EL (cell line): Measurements from ENCODE around the gene TPR.
A peak's percentile ranks its signal among the peaks of the same experiment; 100 is the strongest.
"Not testable (repeated sequence)": the region's sequence is repeated elsewhere in the genome, so short reads cannot be mapped to it uniquely, and the experiment has no call there.

Source experiments
- DNase-seq: peaks from one replicate; pipeline ENCODE4 v3.0.0-alpha.2; 2016

TPR gene

GRCh38 chr1:186375152-186375928 is at the start of gene TPR, which contains the start of gene ODR4:
Gene TPR (minus strand): TSS chr1:186375253. CDS start chr1:186375028, 225 bp downstream.
Gene ODR4 (plus strand): TSS chr1:186375838. CDS start chr1:186379786, 3,948 bp downstream.
- DNase-seq: peak; percentile 99

GRCh38 chr1:186424539-186424938 is 49.5 kb upstream of the TPR start:
- no peak for DNase-seq

GRCh38 chr1:186421446-186421845 is 46.4 kb upstream of the TPR start:
- no peak for DNase-seq

DNA sequence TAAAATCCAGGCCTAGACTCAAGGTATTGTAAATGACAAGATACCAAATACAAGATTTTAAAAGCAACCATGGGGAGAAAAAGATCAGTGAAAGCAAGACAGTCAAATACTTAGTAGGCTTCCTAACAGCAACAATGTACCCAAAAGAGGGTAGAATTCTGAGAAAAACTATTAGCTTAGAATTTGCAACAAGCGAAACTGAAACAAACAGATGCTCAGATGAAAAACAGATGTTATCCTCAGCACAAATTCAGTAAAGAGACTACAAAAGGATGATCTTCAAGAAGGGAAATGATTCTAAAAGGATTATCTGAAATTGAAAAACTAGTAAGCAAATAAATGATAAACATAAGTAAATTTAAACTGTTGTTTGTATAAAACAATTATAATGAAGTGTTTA is 45.9 kb upstream of the TPR start:
- DNase-seq: no peak

DNA sequence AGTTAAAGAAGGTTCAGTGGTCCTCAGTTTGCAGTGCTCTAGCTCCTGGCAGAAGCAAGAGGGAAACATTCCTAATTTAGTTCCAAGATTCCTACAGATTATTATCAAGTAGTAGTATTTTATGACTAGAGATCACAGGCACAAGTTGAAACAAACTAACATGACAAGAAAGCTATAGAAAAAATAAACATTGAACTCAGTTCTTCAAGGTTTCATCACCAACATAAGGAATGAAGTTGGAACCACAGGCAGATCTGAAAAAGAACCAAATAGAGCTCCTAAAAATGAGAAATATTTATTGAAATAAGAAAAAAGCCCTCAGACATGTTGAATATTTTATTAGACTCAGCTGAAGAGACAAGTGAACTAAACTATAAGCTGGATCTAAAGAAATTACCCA is 45.3 kb upstream of the TPR start:
- no peak for DNase-seq

GRCh38 chr1:186418503-186418902 is 43.5 kb upstream of the TPR start:
- no peak for DNase-seq

DNA sequence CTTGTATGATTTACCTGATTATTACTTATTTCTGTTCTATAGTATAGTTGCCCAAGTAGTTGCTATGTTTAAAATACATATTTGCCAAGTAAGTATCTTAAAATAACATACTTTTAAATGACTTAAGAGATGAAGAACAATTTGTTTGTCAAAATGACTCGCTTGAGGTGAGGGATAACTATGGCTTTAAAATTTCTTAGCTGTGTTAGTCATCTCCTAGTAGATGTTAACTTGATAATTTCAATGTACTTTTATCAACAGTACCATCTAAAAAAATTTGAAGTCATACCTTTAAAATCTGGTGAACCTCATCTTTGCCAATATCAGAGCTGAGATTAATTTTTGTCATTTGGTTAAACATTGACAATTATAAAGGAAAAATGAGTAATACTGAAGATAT is 38.3 kb upstream of the TPR start:
- peak; percentile 22 for DNase-seq

DNA sequence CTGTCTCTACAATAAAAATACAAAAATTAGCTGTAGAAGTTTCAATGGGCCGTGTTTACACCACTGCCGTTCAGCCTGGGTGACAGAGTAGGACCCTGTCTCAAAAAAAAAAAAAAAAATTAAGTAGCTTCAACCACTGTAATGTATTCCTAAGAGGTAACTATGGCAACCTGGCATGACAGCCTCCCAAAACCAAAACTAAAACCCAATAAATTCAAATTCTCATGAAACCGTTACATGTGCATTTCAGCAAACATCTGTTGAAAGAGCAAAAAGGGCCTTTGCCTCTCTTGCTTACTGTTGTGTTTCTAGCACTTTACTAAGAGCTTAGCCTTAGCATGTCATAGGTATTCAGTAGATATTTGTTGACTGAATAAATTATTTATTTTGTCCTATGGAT is 34.0 kb upstream of the TPR start:
- DNase-seq: no peak

DNA sequence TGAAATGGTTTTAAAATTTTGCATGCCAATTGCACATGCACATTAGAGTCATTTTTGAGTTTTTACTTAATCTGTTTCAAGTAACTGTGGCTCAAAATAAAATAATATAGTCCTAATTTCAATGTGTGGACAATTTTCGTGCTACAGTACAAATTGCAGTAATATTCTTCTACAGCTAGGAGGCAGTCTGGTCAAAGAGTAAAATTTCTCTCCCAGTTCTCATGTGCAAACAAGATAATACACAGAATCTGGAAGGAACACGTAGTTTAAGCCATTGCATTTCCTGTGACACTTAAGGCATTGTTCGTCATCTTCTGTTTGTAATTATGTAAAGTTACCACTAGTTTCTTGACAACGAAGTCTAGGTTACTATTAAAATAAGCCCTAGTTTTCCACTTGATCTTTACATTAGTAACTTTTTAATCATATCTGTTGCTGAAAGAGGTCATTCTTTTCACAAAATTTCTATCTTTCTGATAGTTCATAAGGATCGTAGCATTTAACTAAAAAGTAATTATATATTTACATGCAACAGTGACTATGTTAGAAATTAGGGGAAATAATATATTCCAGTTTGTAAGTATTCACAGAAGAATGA is 29.5 kb upstream of the TPR start:
- peak; percentile 49 for DNase-seq

GRCh38 chr1:186403632-186404031 is 28.6 kb upstream of the TPR start:
- no peak for DNase-seq

- DNase-seq: peak; percentile 52
These were observed 26.4 kb upstream of the TPR start for GRCh38 chr1:186401446-186401845.

DNA sequence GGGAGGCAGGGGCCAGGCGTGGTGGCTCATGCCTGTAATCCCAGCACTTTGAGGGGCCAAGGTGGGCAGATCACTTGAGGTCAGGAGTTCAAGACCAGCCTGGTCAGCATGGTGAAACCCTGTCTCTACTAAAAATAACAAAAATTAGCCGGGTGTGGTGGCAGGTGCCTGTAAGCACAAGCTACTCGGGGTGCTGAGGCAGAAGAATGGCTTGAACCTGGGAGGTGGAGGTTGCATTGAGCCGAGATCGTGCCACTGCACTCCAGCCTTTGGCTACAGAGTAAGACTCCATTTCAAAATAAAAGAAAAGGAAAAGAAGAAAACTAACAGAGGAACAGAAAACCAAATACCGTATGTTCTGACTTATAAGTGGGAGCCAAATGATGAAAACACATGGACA is 17.7 kb upstream of the TPR start:
- not testable (repeated sequence) for DNase-seq

- no peak for DNase-seq
These were observed 16.8 kb upstream of the TPR start for GRCh38 chr1:186391841-186392240.

DNA sequence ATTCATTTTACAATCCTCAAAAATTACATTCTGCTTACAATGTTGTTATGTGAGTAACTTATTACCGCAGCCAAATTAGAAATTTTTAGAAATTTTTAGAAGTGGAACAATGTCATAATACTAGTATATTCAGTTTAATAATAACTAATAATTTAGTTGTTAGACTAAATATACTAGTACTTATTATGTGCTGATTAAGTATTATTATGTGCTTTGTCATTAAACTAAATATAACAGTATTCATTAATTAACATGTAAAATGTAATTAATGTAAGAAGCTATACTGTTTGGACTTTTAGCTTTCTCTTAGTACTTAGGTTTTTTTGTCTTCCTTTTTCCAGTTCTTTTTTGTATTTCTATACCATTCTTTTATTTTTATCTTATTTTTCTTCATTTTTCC is 15.9 kb upstream of the TPR start:
- DNase-seq: no peak

- no peak for DNase-seq
These were observed 11.8 kb upstream of the TPR start for GRCh38 chr1:186386725-186387383.

- no peak for DNase-seq
These were observed 871 bp upstream of the TPR start for GRCh38 chr1:186375929-186376319.

- DNase-seq: peak; percentile 47
These were observed 526 bp downstream of the TPR start for GRCh38 chr1:186374303-186375151.

- DNase-seq: not testable (repeated sequence)
These were observed 27.0 kb downstream of the TPR start for GRCh38 chr1:186347837-186348691.

GRCh38 chr1:186340772-186341171 is 34.3 kb downstream of the TPR start:
- no peak for DNase-seq

GRCh38 chr1:186337554-186337953 is 37.5 kb downstream of the TPR start:
- no peak for DNase-seq

- DNase-seq: no peak
These were observed 44.3 kb downstream of the TPR start for GRCh38 chr1:186330758-186331157.

- DNase-seq: no peak
These were observed 47.7 kb downstream of the TPR start for GRCh38 chr1:186327331-186327730.
